Stimulated activated CD8-positive, alpha-beta memory T cell treated with anti-CD3 and anti-CD28 coated beads, Interleukin-7, amount 100 ng/mL, for 48 hours (primary cell): Measurements from ENCODE around the gene GRAMD1B.
"Not testable (repeated sequence)": the region's sequence is repeated elsewhere in the genome, so short reads cannot be mapped to it uniquely, and the experiment has no call there.

Source experiments
- DNase-seq, 2 donors: peaks; one replicate each; pipeline ENCODE4 v3.0.0-alpha.2; 2020; ENCODE audit warnings: low read depth in 1 of 2; ENCODE audit errors: extremely low read depth in 1 of 2

The GRAMD1B gene

GRCh38 chr11:123562158-123562557, 132.1 kb downstream of the GRAMD1B start:
- no peak for DNase-seq

GRCh38 chr11:123562829-123563228, 132.8 kb downstream of the GRAMD1B start:
- no peak for DNase-seq

GRCh38 chr11:123564221-123564620, 134.2 kb downstream of the GRAMD1B start:
- DNase-seq, result no peak

- DNase-seq, result no peak
Measured at GRCh38 chr11:123566852-123567251, 136.8 kb downstream of the GRAMD1B start.

GRCh38 chr11:123567466-123567865, 137.4 kb downstream of the GRAMD1B start:
- no peak for DNase-seq

GRCh38 chr11:123568367-123568870, 138.3 kb downstream of the GRAMD1B start:
- DNase-seq, result no peak

GRCh38 chr11:123569393-123569792, 139.3 kb downstream of the GRAMD1B start:
- no peak for DNase-seq

- DNase-seq, result no peak
Measured at GRCh38 chr11:123570939-123571580, 141.0 kb downstream of the GRAMD1B start.

- not testable (repeated sequence) for DNase-seq
Measured at GRCh38 chr11:123572791-123573190, 142.7 kb downstream of the GRAMD1B start.

- DNase-seq, result no peak
Measured at GRCh38 chr11:123573286-123573685, 143.2 kb downstream of the GRAMD1B start.

- no peak for DNase-seq
Measured at GRCh38 chr11:123575441-123575840, 145.4 kb downstream of the GRAMD1B start.

- no peak for DNase-seq
Measured at GRCh38 chr11:123576082-123576481, 146.0 kb downstream of the GRAMD1B start.

GRCh38 chr11:123576501-123576900, 146.4 kb downstream of the GRAMD1B start:
- no peak for DNase-seq

- peak; percentile 30 to 32 for DNase-seq
Measured at GRCh38 chr11:123577081-123577598, 147.1 kb downstream of the GRAMD1B start.

GRCh38 chr11:123578778-123579481, 148.9 kb downstream of the GRAMD1B start:
- DNase-seq, result no peak

GRCh38 chr11:123579482-123579812, 149.4 kb downstream of the GRAMD1B start:
- no peak for DNase-seq

- no peak for DNase-seq
Measured at GRCh38 chr11:123580137-123580536, 150.1 kb downstream of the GRAMD1B start.

GRCh38 chr11:123580557-123581275, 150.6 kb downstream of the GRAMD1B start:
- peak; percentile 27 to 51 for DNase-seq

- DNase-seq, result no peak
Measured at GRCh38 chr11:123581651-123582399, 151.8 kb downstream of the GRAMD1B start.

- DNase-seq, result no peak
Measured at GRCh38 chr11:123582992-123583504, 153.0 kb downstream of the GRAMD1B start.

GRCh38 chr11:123584186-123584585, 154.1 kb downstream of the GRAMD1B start:
- no peak for DNase-seq
